ENCODE measurements around the gene IFT81. TPM values are rescaled to one million over a fixed set of nuclear protein-coding genes. Genes with fewer than 3 reads are reported as not detected.

Gene IFT81
- total RNA-seq, 1 experiment from 2014 or later, result 15.5 TPM

GRCh38 chr12:110247340-110248095 is 123.4 kb downstream of the IFT81 start:
- Histone ChIP-seq H3K36me3 (ENCODE audit: control insufficient read depth, insufficient read depth, low read length) (no peaks in the 10 kb centered on the region), H3K27me3 (ENCODE audit: control insufficient read depth, insufficient read depth, low read length) (no peaks in the 10 kb centered on the region), H3K9me3 (ENCODE audit: control insufficient read depth, insufficient read depth, low read depth, low read length) (no peaks in the 10 kb centered on the region), H3K27ac (ENCODE audit: low read length) (no peak overlapping the region), H3K4me1 (ENCODE audit: control insufficient read depth, insufficient read depth, low read length) (no peaks in the 10 kb centered on the region), H3K4me3 (ENCODE audit: low read depth in 2 of 2, low read length in 2 of 2) (no peak overlapping the region)
- no TSS peak for BruUV-seq (replicated peaks)
- CTCF ChIA-PET, result no interaction called here
- POLR2A ChIA-PET, result no interaction called here
- in situ Hi-C loops (cut with HindIII; ENCODE audit: low pct_unique_long_range_greater_than_20kb, low sequenced_read_pairs), result no loop called here
- TF ChIP-seq SIN3A (IDR thresholded peaks at IDR 0.05; ENCODE audit: borderline replicate concordance, insufficient read depth, low read depth, low read length), result no peak
- TF ChIP-seq REST (IDR thresholded peaks at IDR 0.05; ENCODE audit: insufficient read depth in 1 of 2, low read depth in 2 of 2, low read length in 1 of 2), result no peak
- TF ChIP-seq POLR2AphosphoS5 (IDR thresholded peaks at IDR 0.05; ENCODE audit: low read depth, low read length), result no peak
- no peak for TF ChIP-seq TCF7L2 (IDR thresholded peaks at IDR 0.05; ENCODE audit: low read depth, low read length)
- no peak for TF ChIP-seq CTCF (IDR thresholded peaks at IDR 0.05)
- intact Hi-C loops (cut with micrococcal nuclease; ENCODE audit: unreplicated experiment), result no loop called here
- no peak for ATAC-seq
- DNase-seq (ENCODE audit: low read depth, low spot score), result no peak

- no peak for ATAC-seq
- no peaks in the 10 kb centered on the region for H3K9me3 ChIP-seq (ENCODE audit: control insufficient read depth, insufficient read depth, low read depth, low read length)
- TF ChIP-seq TCF7L2 (IDR thresholded peaks at IDR 0.05; ENCODE audit: low read depth, low read length), result no peak
- no peak for TF ChIP-seq POLR2AphosphoS5 (IDR thresholded peaks at IDR 0.05; ENCODE audit: low read depth, low read length)
- no peak for TF ChIP-seq REST (IDR thresholded peaks at IDR 0.05; ENCODE audit: insufficient read depth in 1 of 2, low read depth in 2 of 2, low read length in 1 of 2)
- no peak for TF ChIP-seq CTCF (IDR thresholded peaks at IDR 0.05)
- in situ Hi-C loops (cut with HindIII; ENCODE audit: low pct_unique_long_range_greater_than_20kb, low sequenced_read_pairs) (no loop called here), intact Hi-C loops (cut with micrococcal nuclease; ENCODE audit: unreplicated experiment) (no loop called here)
- 0 out of 2 replicates have a peak, but pooled peaks cover under 1% of the 10 kb centered on the region for H3K4me1 ChIP-seq (ENCODE audit: control insufficient read depth, insufficient read depth, low read length)
- CTCF ChIA-PET, result interaction anchor here (0.5 kb wide), 1 partner anchor 31 kb away, joined by 4 read pairs; no protein-coding TSS in a partner anchor
- no peaks in the 10 kb centered on the region for H3K27me3 ChIP-seq (ENCODE audit: control insufficient read depth, insufficient read depth, low read length)
- BruUV-seq (replicated peaks), result no TSS peak
- H3K36me3 ChIP-seq (ENCODE audit: control insufficient read depth, insufficient read depth, low read length), result no peaks in the 10 kb centered on the region
- no peak for DNase-seq (ENCODE audit: low read depth, low spot score)
- no peak overlapping the region for H3K4me3 ChIP-seq (ENCODE audit: low read depth in 2 of 2, low read length in 2 of 2)
- POLR2A ChIA-PET, result no interaction called here
- no peak overlapping the region for H3K27ac ChIP-seq (ENCODE audit: low read length)
Measured at GRCh38 chr12:110248096-110248447, 123.9 kb downstream of the IFT81 start.

Measured in Panc1 (cell line).